Activated CD8-positive, alpha-beta T cell treated with anti-CD3 and anti-CD28 coated beads for 36 hours (primary cell): Measurements from ENCODE around the gene DLGAP1. TPM values are rescaled to one million over a fixed set of nuclear protein-coding genes. Genes with fewer than 3 reads are reported as not detected.

Experiments used
- ATAC-seq: fragments of 200-7000 bp; cut with Tn5 transposase; one replicate; pipeline ENCODE4 v1.10.0; 2021; ENCODE audit warnings: mild to moderate bottlenecking, moderate library complexity
- CTCF ChIA-PET: fragments of 350-600 bp; sonication (Branson Sonifier 250); formaldehyde crosslinking; loops from one replicate; lab custom pipeline; 2021; ENCODE audit warnings: antibody characterized with exemption; lab: Charles Lee
- POLR2A ChIA-PET: fragments of 350-600 bp; sonication (Branson Sonifier 250); formaldehyde crosslinking; loops from one replicate; lab custom pipeline; 2021; ENCODE audit warnings: antibody characterized with exemption; lab: Charles Lee
- DNase-seq: peaks from one replicate; pipeline ENCODE4 v3.0.0-alpha.2; 2020
- H3K27ac Mint-ChIP-seq: one replicate; pipeline ENCODE4 v1.8.0; 2021; ENCODE audit warnings: mild to moderate bottlenecking, mixed read lengths
- H3K27me3 Mint-ChIP-seq: one replicate; pipeline ENCODE4 v1.8.0; 2021; ENCODE audit warnings: mixed read lengths
- H3K36me3 Mint-ChIP-seq: one replicate; pipeline ENCODE4 v1.8.0; 2021; ENCODE audit warnings: low read depth, mixed read lengths
- H3K4me1 Mint-ChIP-seq: one replicate; pipeline ENCODE4 v1.8.0; 2021; ENCODE audit warnings: low read depth, mixed read lengths
- H3K4me3 Mint-ChIP-seq: one replicate; pipeline ENCODE4 v1.8.0; 2021; ENCODE audit warnings: mild to moderate bottlenecking, moderate library complexity, mixed read lengths
- H3K9me3 Mint-ChIP-seq: one replicate; pipeline ENCODE4 v1.8.0; 2021; ENCODE audit warnings: mixed read lengths
- intact Hi-C: fragments of 100-400 bp; cut with micrococcal nuclease; formaldehyde crosslinking; loops from one replicate; pipeline ENCODE4 v1.10.0; 2022
- total RNA-seq, 2 experiments: library from RNA; stranded (reverse); gene quantifications; one replicate each; pipeline ENCODE4 v1.2.3, GENCODE V29; 2021
- TF ChIP-seq, protein P1 (sequence below): fragments of 200-600 bp; IDR thresholded peaks from one replicate; pipeline ENCODE4 v1.8.0; 2022; ENCODE audit warnings: antibody characterized with exemption, mild to moderate bottlenecking

DLGAP1 gene
- total RNA-seq, 2 experiments from 2014 or later: not detected

DNA sequence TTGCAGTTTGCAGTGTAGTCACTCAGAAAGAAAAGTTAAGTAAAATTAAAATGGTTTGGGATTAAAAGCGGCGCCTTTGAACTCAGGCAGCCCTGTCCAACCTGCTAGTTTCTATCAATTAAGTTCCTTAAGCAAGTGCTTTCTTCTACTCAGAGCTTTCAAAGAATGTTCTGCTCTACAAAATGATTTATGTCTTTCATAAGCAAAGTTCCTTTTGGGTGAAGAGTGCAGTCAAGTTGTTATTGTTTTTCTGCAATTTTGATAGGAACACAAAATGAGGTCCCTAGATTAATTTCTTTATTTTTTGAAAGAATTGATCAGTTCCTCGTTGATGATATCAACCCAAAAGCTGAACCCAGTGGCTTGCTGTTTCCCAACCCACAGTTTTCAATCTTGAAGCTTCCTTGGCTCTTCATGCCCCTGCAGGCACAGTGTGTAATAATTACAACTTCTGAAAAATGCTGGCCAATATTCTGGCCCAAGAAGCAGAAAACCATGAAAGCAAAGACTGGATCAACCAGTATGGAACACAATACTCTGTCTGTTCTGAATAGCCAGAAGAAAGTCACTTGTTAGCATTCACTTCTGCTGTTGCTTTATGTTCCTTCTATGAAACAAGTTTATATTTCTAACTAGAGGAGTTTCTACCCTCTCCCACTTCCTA is 916.0 kb downstream of the DLGAP1 start:
- no peaks in the 10 kb centered on the region for H3K9me3 Mint-ChIP-seq
- no peaks in the 10 kb centered on the region for H3K27me3 Mint-ChIP-seq
- TF ChIP-seq, protein P1, sequence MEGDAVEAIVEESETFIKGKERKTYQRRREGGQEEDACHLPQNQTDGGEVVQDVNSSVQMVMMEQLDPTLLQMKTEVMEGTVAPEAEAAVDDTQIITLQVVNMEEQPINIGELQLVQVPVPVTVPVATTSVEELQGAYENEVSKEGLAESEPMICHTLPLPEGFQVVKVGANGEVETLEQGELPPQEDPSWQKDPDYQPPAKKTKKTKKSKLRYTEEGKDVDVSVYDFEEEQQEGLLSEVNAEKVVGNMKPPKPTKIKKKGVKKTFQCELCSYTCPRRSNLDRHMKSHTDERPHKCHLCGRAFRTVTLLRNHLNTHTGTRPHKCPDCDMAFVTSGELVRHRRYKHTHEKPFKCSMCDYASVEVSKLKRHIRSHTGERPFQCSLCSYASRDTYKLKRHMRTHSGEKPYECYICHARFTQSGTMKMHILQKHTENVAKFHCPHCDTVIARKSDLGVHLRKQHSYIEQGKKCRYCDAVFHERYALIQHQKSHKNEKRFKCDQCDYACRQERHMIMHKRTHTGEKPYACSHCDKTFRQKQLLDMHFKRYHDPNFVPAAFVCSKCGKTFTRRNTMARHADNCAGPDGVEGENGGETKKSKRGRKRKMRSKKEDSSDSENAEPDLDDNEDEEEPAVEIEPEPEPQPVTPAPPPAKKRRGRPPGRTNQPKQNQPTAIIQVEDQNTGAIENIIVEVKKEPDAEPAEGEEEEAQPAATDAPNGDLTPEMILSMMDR: no peak
- H3K4me3 Mint-ChIP-seq: no peak overlapping the region
- H3K36me3 Mint-ChIP-seq: no peaks in the 10 kb centered on the region
- ChIA-PET CTCF (interaction anchor here (1.5 kb wide), 1 partner anchor 46 kb away, joined by 5 read pairs; no protein-coding TSS in a partner anchor), POLR2A (no interaction called here)
- H3K27ac Mint-ChIP-seq: no peak overlapping the region
- DNase-seq (no peak), ATAC-seq (no peak)
- H3K4me1 Mint-ChIP-seq: peaks cover 21% of the 10 kb centered on the region
- intact Hi-C loops: no loop called here

DNA sequence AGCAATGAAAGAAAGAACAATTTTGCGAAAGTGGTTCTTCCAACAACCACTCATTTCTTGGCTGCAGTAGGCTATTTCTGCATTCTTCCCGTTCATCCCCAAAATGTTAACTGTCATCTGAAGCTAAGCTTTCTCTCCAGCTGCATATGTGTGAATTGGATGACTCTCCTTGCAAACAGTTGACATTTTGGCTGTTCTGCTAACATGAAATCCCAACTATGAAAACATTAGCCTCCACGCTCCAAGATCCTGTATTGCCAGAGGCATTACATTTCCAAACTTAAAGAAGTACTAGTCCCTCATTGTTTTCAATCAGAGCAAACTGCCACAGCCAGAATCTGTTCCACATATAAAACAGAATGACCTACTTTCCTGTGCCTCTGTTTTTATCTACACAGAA is 916.7 kb downstream of the DLGAP1 start:
- POLR2A ChIA-PET: no interaction called here
- ATAC-seq (no peak), DNase-seq (no peak)
- no peaks in the 10 kb centered on the region for H3K36me3 Mint-ChIP-seq
- H3K27ac Mint-ChIP-seq: no peak overlapping the region
- no peak overlapping the region for H3K4me3 Mint-ChIP-seq
- CTCF ChIA-PET: interaction anchor here (1.5 kb wide), 1 partner anchor 47 kb away, joined by 5 read pairs; no protein-coding TSS in a partner anchor
- H3K4me1 Mint-ChIP-seq: peaks cover 21% of the 10 kb centered on the region
- H3K27me3 Mint-ChIP-seq: no peaks in the 10 kb centered on the region
- no peaks in the 10 kb centered on the region for H3K9me3 Mint-ChIP-seq
- TF ChIP-seq, protein P1: no peak
- intact Hi-C loops: no loop called here

DNA sequence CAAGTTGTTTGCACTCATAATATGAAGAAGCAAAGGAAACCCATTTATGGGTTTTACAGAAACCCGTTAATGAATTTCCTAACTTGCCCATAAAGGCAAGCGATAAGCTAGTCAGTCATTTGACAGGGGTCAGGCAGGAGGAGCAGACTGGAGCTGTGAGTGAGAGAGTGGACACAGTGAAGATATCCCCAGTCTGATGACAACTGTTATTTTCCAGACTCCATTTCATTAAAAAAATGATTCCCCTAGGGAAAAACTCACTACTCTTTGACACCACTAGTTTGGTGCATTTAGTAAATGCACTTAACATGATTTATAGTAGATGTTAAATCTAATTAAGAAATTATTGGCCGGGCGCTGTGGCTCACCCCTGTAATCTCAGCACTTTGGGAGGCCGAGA is 924.3 kb downstream of the DLGAP1 start:
- no peak for ATAC-seq
- TF ChIP-seq, protein P1: no peak
- H3K36me3 Mint-ChIP-seq: no peaks in the 10 kb centered on the region
- H3K4me1 Mint-ChIP-seq: peaks cover 12% of the 10 kb centered on the region
- ChIA-PET CTCF (interaction anchor here (1.3 kb wide), 1 partner anchor 135 kb away, joined by 6 read pairs; no protein-coding TSS in a partner anchor), POLR2A (interaction anchor here (1.4 kb wide), 1 partner anchor 9 kb away, joined by 3 read pairs; no protein-coding TSS in a partner anchor)
- intact Hi-C loops: no loop called here
- no peak for DNase-seq
- no peak overlapping the region for H3K27ac Mint-ChIP-seq
- no peak overlapping the region for H3K4me3 Mint-ChIP-seq
- H3K9me3 Mint-ChIP-seq: no peaks in the 10 kb centered on the region
- no peaks in the 10 kb centered on the region for H3K27me3 Mint-ChIP-seq

DNA sequence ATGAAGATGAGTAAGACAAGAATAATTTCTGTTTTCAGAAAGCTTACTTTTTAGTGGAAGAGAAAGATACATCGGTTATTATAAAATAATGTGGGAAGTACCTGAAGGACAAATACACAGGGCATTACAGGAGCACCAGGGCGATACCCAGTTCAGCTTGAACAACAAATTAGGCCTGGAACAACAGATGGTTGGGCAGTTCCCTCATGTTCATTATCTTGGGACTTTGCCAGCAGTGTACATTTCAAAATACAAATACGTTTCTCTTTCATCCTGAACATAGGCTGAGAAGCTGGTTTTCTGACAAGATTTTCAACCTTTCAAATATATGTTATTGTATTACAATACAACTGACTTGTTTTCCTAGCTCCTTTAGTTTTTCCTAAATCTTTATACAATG is 925.5 kb downstream of the DLGAP1 start:
- TF ChIP-seq, protein P1: no peak
- POLR2A ChIA-PET: no interaction called here
- no peak overlapping the region for H3K27ac Mint-ChIP-seq

DNA sequence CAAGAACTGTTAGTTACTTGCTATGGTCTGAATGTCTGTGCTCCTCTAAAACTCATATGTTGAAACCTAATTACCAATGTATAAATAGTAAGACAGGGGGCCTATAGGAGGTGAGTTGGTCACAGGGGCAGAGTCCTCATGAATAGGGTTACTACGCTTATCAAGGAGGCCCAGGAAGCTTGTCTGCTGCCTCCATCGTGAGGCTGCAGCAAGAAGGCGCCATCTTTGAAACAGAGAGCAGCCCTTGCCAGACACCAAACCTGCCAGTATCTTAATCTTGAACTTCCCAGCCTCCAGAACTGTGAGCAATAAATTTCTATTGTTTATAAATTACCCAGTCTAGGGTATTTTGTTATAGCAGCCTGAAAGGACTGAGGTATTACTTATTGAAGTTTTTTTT is 926.0 kb downstream of the DLGAP1 start:
- Mint-ChIP-seq H3K27ac (no peak overlapping the region), H3K9me3 (no peaks in the 10 kb centered on the region), H3K27me3 (no peaks in the 10 kb centered on the region), H3K4me3 (no peak overlapping the region), H3K4me1 (peaks cover 17% of the 10 kb centered on the region), H3K36me3 (no peaks in the 10 kb centered on the region)
- TF ChIP-seq, protein P1: no peak
- POLR2A ChIA-PET: interaction anchor here (0.6 kb wide), 1 partner anchor 67 kb away, joined by 4 read pairs; no protein-coding TSS in a partner anchor
- CTCF ChIA-PET: interaction anchor here (1.0 kb wide), 1 partner anchor 137 kb away, joined by 5 read pairs; no protein-coding TSS in a partner anchor
- intact Hi-C loops: no loop called here
- no peak for ATAC-seq
- no peak for DNase-seq

More for the DNA sequence above, 925.5 kb downstream of the DLGAP1 start:
- Mint-ChIP-seq H3K36me3 (no peaks in the 10 kb centered on the region), H3K4me3 (no peak overlapping the region), H3K4me1 (peaks cover 17% of the 10 kb centered on the region), H3K9me3 (no peaks in the 10 kb centered on the region), H3K27me3 (no peaks in the 10 kb centered on the region)
- CTCF ChIA-PET: interaction anchor here (1.0 kb wide), 1 partner anchor 136 kb away, joined by 5 read pairs; no protein-coding TSS in a partner anchor
- ATAC-seq (no peak), DNase-seq (no peak)
- intact Hi-C loops: no loop called here
